Occipital lobe (tissue), 2 donors: Measurements from ENCODE around the gene MYOD1. TPM values are rescaled to one million over a fixed set of nuclear protein-coding genes. Genes with fewer than 3 reads are reported as not detected.

ENCODE experiments used
- DNase-seq: peaks from one replicate; lab custom pipeline; 2025; lab: John Stamatoyannopoulos, UW
- total RNA-seq: library from RNA; depleted of rRNA; stranded (reverse); fragments of >200 nt; gene quantifications from one replicate; pipeline ENCODE4 v1.2.3, GENCODE V29; 2014

Gene MYOD1
- total RNA-seq, 1 donor from 2014 or later: not detected

GRCh38 chr11:17769218-17769617 is 49.8 kb downstream of the MYOD1 start:
- no peak for DNase-seq

- DNase-seq: no peak
Measured at GRCh38 chr11:17770048-17770652, 50.8 kb downstream of the MYOD1 start.

- DNase-seq: no peak
Measured at GRCh38 chr11:17770917-17771316, 51.5 kb downstream of the MYOD1 start.

DNA sequence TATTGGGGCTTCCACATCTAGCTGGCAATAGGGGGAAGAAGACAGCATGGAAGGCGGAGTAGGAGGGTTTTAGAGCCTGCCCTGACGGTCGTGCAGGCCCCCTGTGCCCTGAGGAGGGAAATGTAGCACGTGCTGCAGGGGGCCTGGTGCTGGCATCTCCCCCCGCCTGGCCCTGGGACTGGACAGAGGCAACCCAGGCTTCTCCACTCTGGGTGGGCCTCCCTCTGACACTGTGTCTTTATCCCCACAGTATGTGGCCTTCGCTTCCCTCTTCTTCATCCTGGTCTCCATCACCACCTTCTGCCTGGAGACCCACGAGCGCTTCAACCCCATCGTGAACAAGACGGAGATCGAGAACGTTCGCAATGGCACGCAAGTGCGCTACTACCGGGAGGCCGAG is 52.0 kb downstream of the MYOD1 start:
- DNase-seq: no peak

Other genes with a start within 250 kb of the MYOD1 start
- gene ABCC8, start 242.7 kb upstream of the MYOD1 start, total RNA-seq: 9.8 TPM
- gene USH1C, start 175.2 kb upstream of the MYOD1 start, total RNA-seq: 0.62 TPM
- not detected for gene OTOG, start 172.3 kb upstream of the MYOD1 start, total RNA-seq
- gene KCNC1, start 15.2 kb downstream of the MYOD1 start, total RNA-seq: 7.3 TPM